ENCODE data around the gene TMEM266.
A peak's percentile ranks its signal among the peaks of the same experiment; 100 is the strongest.

TMEM266 gene

DNA sequence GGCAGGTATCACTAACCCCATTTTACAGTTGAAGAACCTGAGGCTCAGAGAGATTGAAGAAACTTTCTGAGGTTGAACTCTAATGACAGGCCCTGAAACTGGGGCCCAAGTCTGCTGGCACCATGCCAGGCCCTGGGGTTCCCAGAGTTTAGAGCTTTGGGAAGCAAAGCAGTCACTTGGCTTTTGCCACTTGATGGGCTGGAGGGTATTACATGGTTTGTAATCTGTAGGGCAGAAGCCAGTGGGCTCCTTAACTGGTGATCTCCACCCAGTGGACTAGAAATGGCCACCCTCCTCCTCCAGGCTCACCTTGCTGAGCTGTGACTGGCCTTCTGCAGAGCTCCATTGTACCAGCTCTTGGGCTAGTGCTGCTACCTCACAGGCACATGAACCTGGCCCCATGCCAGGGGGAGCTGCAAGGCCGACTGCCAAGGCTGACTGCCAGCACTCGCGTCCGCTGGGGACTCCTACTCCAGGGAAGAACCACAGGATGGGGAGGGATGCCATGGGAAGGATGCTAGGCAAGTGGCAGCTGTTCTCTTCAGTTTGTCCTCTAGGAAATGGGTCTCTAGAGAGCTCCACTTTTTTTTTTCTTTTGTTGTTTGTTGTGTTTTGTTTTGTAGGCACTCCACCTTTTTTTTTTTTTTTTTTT is 146.7 kb downstream of the TMEM266 start (continued):
- no peak for TF ChIP-seq ZNF664 (tag by site-specific recombination; IDR thresholded peaks at IDR 0.05)
- TF ChIP-seq, protein P1, sequence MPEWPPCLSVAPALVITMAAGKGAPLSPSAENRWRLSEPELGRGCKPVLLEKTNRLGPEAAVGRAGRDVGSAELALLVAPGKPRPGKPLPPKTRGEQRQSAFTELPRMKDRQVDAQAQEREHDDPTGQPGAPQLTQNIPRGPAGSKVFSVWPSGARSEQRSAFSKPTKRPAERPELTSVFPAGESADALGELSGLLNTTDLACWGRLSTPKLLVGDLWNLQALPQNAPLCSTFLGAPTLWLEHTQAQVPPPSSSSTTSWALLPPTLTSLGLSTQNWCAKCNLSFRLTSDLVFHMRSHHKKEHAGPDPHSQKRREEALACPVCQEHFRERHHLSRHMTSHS (tag by site-specific recombination; IDR thresholded peaks at IDR 0.05) = no peak
- TF ChIP-seq, protein P2, sequence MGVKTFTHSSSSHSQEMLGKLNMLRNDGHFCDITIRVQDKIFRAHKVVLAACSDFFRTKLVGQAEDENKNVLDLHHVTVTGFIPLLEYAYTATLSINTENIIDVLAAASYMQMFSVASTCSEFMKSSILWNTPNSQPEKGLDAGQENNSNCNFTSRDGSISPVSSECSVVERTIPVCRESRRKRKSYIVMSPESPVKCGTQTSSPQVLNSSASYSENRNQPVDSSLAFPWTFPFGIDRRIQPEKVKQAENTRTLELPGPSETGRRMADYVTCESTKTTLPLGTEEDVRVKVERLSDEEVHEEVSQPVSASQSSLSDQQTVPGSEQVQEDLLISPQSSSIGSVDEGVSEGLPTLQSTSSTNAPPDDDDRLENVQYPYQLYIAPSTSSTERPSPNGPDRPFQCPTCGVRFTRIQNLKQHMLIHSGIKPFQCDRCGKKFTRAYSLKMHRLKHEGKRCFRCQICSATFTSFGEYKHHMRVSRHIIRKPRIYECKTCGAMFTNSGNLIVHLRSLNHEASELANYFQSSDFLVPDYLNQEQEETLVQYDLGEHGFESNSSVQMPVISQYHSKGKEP (tag by site-specific recombination; IDR thresholded peaks at IDR 0.05) = peak; percentile 75

DNA sequence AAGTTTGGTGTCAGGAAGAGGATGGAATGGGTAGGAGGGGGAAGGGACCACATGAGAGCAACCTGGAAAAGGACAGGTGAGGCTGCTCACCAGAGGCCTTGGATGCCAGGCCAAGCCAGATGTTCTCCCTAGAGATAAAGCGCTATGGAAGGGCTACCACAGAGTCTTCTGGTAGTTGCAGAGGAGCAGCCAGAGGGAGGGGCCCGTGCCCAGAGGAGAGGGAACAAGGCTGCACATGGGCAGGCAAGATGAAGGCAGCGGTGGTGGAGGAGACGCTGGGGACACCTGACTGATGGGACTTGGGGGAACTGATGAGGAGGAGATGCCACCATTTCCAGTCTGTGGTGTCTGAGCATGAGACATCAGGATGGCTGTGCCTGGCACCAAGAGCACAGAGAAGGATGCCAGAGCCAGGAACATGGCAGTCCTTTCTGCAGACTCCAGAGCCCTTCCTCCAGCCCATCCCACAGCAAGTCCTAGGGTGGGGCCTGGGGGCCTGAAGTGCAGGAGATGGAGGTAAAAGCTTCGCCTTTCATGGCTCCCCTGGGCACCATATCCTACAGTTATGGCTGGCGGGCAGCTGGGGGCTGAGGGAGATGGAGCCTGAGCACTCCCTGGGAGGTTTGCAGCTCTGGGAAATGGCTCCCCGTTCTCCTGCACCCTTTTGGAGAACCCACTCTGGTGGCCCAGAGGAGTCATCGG is 148.4 kb downstream of the TMEM266 start:
- H3K4me1 ChIP-seq (ENCODE audit: control insufficient read depth, insufficient read depth, low read length) = no peaks in the 10 kb centered on the region
- H3K36me3 ChIP-seq (ENCODE audit: control insufficient read depth in 2 of 2, insufficient read depth in 1 of 2, low read length in 2 of 2) = peaks cover 0 to 76% of the 10 kb centered on the region in 2 experiments; a peak in 1 of 3 replicates
- CTCF ChIA-PET = interaction anchor here (0.6 kb wide), 3 partner anchors 18 to 735 kb away, joined by 3 to 6 read pairs (median 4); no protein-coding TSS in a partner anchor
- H3K27ac ChIP-seq (ENCODE audit: extremely low read depth, low read depth, low read length) = no peak overlapping the region
- POLR2A ChIA-PET = no interaction called here
- TF ChIP-seq GLIS1 (tag by site-specific recombination; IDR thresholded peaks at IDR 0.05) (peak; percentile 39; the same call in 1 of the 2 replicates), ZBTB21 (tag by site-specific recombination; IDR thresholded peaks at IDR 0.05) (no peak), ZBTB17 (tag by site-specific recombination; IDR thresholded peaks at IDR 0.05) (peak; percentile 49; the same call in 1 of the 2 replicates), ZNF707 (tag by site-specific recombination; IDR thresholded peaks at IDR 0.05) (no peak)
- TF ChIP-seq, protein P3, sequence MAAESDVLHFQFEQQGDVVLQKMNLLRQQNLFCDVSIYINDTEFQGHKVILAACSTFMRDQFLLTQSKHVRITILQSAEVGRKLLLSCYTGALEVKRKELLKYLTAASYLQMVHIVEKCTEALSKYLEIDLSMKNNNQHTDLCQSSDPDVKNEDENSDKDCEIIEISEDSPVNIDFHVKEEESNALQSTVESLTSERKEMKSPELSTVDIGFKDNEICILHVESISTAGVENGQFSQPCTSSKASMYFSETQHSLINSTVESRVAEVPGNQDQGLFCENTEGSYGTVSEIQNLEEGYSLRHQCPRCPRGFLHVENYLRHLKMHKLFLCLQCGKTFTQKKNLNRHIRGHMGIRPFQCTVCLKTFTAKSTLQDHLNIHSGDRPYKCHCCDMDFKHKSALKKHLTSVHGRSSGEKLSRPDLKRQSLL (tag by site-specific recombination; IDR thresholded peaks at IDR 0.05) = 0 out of 2 replicates have a peak, but pooled peaks have one; percentile 14
- TF ChIP-seq, protein P4, sequence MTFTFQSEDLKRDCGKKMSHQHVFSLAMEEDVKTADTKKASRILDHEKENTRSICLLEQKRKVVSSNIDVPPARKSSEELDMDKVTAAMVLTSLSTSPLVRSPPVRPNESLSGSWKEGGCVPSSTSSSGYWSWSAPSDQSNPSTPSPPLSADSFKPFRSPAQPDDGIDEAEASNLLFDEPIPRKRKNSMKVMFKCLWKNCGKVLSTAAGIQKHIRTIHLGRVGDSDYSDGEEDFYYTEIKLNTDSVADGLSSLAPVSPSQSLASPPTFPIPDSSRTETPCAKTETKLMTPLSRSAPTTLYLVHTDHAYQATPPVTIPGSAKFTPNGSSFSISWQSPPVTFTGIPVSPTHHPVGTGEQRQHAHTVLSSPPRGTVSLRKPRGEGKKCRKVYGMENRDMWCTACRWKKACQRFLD (tag by site-specific recombination; IDR thresholded peaks at IDR 0.05) = no peak
- no peaks in the 10 kb centered on the region for H3K9me3 ChIP-seq (ENCODE audit: control insufficient read depth, insufficient read depth, low read depth, low read length)
- no peak overlapping the region for H3K4me3 ChIP-seq (ENCODE audit: low read depth, low read length)

DNA sequence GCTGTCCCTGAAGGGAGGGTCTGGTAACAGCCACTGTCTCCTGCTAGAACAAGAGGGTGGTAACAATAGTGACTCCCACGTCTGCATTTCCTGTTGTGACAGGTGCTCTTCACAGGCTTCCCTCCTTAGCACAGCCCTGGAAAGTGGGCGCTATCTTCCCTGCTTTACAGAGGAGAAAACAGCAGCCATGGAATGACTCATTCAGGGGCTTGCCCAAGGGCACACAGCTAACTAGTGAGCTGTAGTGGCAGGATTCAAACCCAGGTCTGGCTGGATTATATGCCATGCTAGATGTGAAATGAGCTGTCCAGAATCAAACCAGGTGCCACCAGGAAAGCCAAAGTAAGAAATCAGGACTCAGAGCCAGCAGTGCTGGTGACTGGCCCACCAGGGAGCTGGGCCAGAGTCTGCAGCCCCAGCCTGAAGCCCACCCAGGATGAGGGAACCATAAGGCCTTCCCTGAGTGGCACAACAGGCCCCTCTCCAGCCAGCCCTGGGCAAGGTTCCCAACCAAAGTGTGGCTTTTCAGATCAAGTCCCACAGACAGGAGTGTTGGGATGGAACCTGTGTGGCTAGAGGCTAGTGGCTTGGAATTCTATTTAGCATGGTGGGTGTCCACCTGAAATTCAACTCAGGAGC is 149.1 kb downstream of the TMEM266 start:
- no peak overlapping the region for H3K27ac ChIP-seq (ENCODE audit: extremely low read depth, low read depth, low read length)
- peaks cover 0 to 79% of the 10 kb centered on the region in 2 experiments; a peak in 1 of 3 replicates for H3K36me3 ChIP-seq (ENCODE audit: control insufficient read depth in 2 of 2, insufficient read depth in 1 of 2, low read length in 2 of 2)
- no peaks in the 10 kb centered on the region for H3K4me1 ChIP-seq (ENCODE audit: control insufficient read depth, insufficient read depth, low read length)
- H3K4me3 ChIP-seq (ENCODE audit: low read depth, low read length) = no peak overlapping the region
- CTCF ChIA-PET = interaction anchor here (0.6 kb wide), 2 partner anchors 19 to 1477 kb away, joined by 5 to 6 read pairs; no protein-coding TSS in a partner anchor
- POLR2A ChIA-PET = no interaction called here
- H3K9me3 ChIP-seq (ENCODE audit: control insufficient read depth, insufficient read depth, low read depth, low read length) = no peaks in the 10 kb centered on the region
- TF ChIP-seq ZNF121 (tag by site-specific recombination; IDR thresholded peaks at IDR 0.05) (no peak), ZNF529 (tag by site-specific recombination; IDR thresholded peaks at IDR 0.05; ENCODE audit: insufficient replicate concordance) (no peak), ZNF610 (tag by site-specific recombination; IDR thresholded peaks at IDR 0.05; ENCODE audit: borderline replicate concordance) (no peak), WT1 (tag by site-specific recombination; IDR thresholded peaks at IDR 0.05) (peak; percentile 39; the same call in 1 of the 2 replicates), ZFHX2 (tag by site-specific recombination; conservative IDR thresholded peaks at IDR 0.05) (peak; percentile 45), EGR2 (tag by site-specific recombination; IDR thresholded peaks at IDR 0.05; ENCODE audit: low read depth) (peak; percentile 44; the same call in 1 of the 2 replicates), BCL11B (tag by site-specific recombination; IDR thresholded peaks at IDR 0.05; ENCODE audit: low read depth) (no peak), ZNF341 (tag by site-specific recombination; IDR thresholded peaks at IDR 0.05; ENCODE audit: low read depth) (peak; percentile 52; the same call in 1 of the 2 replicates), ZNF302 (tag by site-specific recombination; IDR thresholded peaks at IDR 0.05; ENCODE audit: low read depth) (no peak)
- TF ChIP-seq, protein P5, sequence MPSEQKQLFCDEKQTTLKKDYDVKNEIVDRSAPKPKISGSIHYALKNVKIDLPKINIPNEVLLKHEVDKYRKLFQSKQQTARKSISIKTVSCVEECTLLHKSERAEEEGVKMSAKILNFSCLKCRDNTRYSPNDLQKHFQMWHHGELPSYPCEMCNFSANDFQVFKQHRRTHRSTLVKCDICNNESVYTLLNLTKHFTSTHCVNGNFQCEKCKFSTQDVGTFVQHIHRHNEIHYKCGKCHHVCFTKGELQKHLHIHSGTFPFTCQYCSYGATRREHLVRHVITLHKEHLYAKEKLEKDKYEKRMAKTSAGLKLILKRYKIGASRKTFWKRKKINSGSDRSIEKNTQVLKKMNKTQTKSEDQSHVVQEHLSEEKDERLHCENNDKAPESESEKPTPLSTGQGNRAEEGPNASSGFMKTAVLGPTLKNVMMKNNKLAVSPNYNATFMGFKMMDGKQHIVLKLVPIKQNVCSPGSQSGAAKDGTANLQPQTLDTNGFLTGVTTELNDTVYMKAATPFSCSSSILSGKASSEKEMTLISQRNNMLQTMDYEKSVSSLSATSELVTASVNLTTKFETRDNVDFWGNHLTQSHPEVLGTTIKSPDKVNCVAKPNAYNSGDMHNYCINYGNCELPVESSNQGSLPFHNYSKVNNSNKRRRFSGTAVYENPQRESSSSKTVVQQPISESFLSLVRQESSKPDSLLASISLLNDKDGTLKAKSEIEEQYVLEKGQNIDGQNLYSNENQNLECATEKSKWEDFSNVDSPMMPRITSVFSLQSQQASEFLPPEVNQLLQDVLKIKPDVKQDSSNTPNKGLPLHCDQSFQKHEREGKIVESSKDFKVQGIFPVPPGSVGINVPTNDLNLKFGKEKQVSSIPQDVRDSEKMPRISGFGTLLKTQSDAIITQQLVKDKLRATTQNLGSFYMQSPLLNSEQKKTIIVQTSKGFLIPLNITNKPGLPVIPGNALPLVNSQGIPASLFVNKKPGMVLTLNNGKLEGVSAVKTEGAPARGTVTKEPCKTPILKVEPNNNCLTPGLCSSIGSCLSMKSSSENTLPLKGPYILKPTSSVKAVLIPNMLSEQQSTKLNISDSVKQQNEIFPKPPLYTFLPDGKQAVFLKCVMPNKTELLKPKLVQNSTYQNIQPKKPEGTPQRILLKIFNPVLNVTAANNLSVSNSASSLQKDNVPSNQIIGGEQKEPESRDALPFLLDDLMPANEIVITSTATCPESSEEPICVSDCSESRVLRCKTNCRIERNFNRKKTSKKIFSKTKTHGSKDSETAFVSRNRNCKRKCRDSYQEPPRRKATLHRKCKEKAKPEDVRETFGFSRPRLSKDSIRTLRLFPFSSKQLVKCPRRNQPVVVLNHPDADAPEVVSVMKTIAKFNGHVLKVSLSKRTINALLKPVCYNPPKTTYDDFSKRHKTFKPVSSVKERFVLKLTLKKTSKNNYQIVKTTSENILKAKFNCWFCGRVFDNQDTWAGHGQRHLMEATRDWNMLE (tag by site-specific recombination; conservative IDR thresholded peaks at IDR 0.05; ENCODE audit: low read depth) = no peak
